Stimulated activated CD4-positive, alpha-beta T cell treated with anti-CD3 and anti-CD28 coated beads, Interleukin-15, amount 100 ng/mL, for 1 hour (primary cell): ENCODE results near the gene TDRD9.
"Not testable (repeated sequence)": the region's sequence is repeated elsewhere in the genome, so short reads cannot be mapped to it uniquely, and the experiment has no call there.

Experiments used
- DNase-seq, 2 donors: peaks; one replicate each; pipeline ENCODE4 v3.0.0-alpha.2; 2020; ENCODE audit warnings: low read depth in 1 of 2, low spot score in 1 of 2

Gene TDRD9

GRCh38 chr14:103920981-103921854, 7.0 kb upstream of the TDRD9 start:
- peak; percentile 91 to 94 for DNase-seq

- not testable (repeated sequence) for DNase-seq
Measured at GRCh38 chr14:103921855-103922200, 6.4 kb upstream of the TDRD9 start.

GRCh38 chr14:103923863-103924262, 4.4 kb upstream of the TDRD9 start:
- no peak for DNase-seq

- DNase-seq = no peak
Measured at GRCh38 chr14:103925316-103925715, 2.9 kb upstream of the TDRD9 start.

- no peak for DNase-seq
Measured at GRCh38 chr14:103927566-103927965, 690 bp upstream of the TDRD9 start.

GRCh38 chr14:103930051-103930604, 1.9 kb downstream of the TDRD9 start:
- DNase-seq = no peak

- DNase-seq = no peak
Measured at GRCh38 chr14:103931422-103931821, 3.2 kb downstream of the TDRD9 start.

- no peak for DNase-seq
Measured at GRCh38 chr14:103932791-103933490, 4.7 kb downstream of the TDRD9 start.

- DNase-seq = no peak
Measured at GRCh38 chr14:103935102-103935501, 6.8 kb downstream of the TDRD9 start.

GRCh38 chr14:103941462-103941861, 13.2 kb downstream of the TDRD9 start:
- no peak for DNase-seq

GRCh38 chr14:103941973-103942736, 13.9 kb downstream of the TDRD9 start, which contains the start of gene RD3L:
Gene RD3L (minus strand): TSS chr14:103942529. CDS start chr14:103941695, 834 bp downstream.
- no peak for DNase-seq

GRCh38 chr14:103943673-103944072, 15.4 kb downstream of the TDRD9 start:
- DNase-seq = no peak

- no peak for DNase-seq
Measured at GRCh38 chr14:103946975-103947374, 18.7 kb downstream of the TDRD9 start.

- DNase-seq = no peak
Measured at GRCh38 chr14:103948442-103948841, 20.2 kb downstream of the TDRD9 start.

GRCh38 chr14:103949131-103949790, 21.0 kb downstream of the TDRD9 start:
- no peak for DNase-seq

- DNase-seq = no peak
Measured at GRCh38 chr14:103960457-103961055, 32.3 kb downstream of the TDRD9 start.

GRCh38 chr14:103961928-103962578, 33.8 kb downstream of the TDRD9 start:
- no peak for DNase-seq

- DNase-seq = no peak
Measured at GRCh38 chr14:103966631-103967030, 38.4 kb downstream of the TDRD9 start.

GRCh38 chr14:103969961-103970360, 41.7 kb downstream of the TDRD9 start:
- no peak for DNase-seq

- no peak for DNase-seq
Measured at GRCh38 chr14:103973354-103973753, 45.1 kb downstream of the TDRD9 start.
